Kidney (tissue), 14 donors: ENCODE data around the gene SCAI. TPM values are rescaled to one million over a fixed set of nuclear protein-coding genes. Genes with fewer than 3 reads are reported as not detected.
A peak's percentile ranks its signal among the peaks of the same experiment; 100 is the strongest.

Experiments used
- DNase-seq, 5 donors: peaks; one replicate each; pipeline ENCODE4 v3.0.0-alpha.2; 2013 to 2020
- FAIRE-seq: peaks from 2 replicates; lab custom pipeline; 2012; peaks lifted over from hg19 to GRCh38; lab: Jason Lieb, UNC
- H3K27ac ChIP-seq, 2 donors: one replicate each; pipeline ENCODE4 v1.7.0; 2013; ENCODE audit warnings: low read depth in 2 of 2, low read length in 2 of 2, inconsistent platforms in 1 of 2
- H3K27me3 ChIP-seq: one replicate; pipeline ENCODE4 v1.7.1; 2013; ENCODE audit warnings: low read length, inconsistent platforms; ENCODE audit not compliant: control insufficient read depth, insufficient read depth
- H3K36me3 ChIP-seq, 3 donors: one replicate each; pipeline versions ENCODE4 v1.7.0 to v1.7.1; 2013; ENCODE audit warnings: low read length in 3 of 3, control low read depth in 1 of 3, inconsistent platforms in 1 of 3; ENCODE audit not compliant: insufficient read depth in 3 of 3, control insufficient read depth in 2 of 3
- H3K4me1 ChIP-seq, 3 donors: one replicate each; pipeline versions ENCODE4 v1.7.0 to v1.7.1; 2013; ENCODE audit warnings: low read length in 3 of 3, inconsistent platforms in 1 of 3, low read depth in 1 of 3; ENCODE audit not compliant: control insufficient read depth in 2 of 3, insufficient read depth in 2 of 3
- H3K4me3 ChIP-seq, 3 donors: one replicate each; pipeline versions ENCODE4 v1.7.0 to v1.8.1; 2013; ENCODE audit warnings: low read length in 3 of 3, control low read depth in 1 of 3, inconsistent platforms in 1 of 3
- H3K9ac ChIP-seq, 3 donors: one replicate each; pipeline versions ENCODE4 v1.7.0 to v1.7.1; 2013; ENCODE audit warnings: low read length in 3 of 3, control low read depth in 1 of 3, inconsistent platforms in 1 of 3
- H3K9me3 ChIP-seq, 3 donors: one replicate each; pipeline versions ENCODE4 v1.7.0 to v1.7.1; 2013; ENCODE audit warnings: low read length in 3 of 3, control low read depth in 1 of 3, inconsistent platforms in 1 of 3; ENCODE audit not compliant: control insufficient read depth in 2 of 3, insufficient read depth in 1 of 3
- CTCF ChIP-seq: IDR thresholded peaks from 3 replicates; pipeline ENCODE4 v1.5.1; 2012; ENCODE audit warnings: mild to moderate bottlenecking, moderate library complexity, borderline replicate concordance; ENCODE audit not compliant: insufficient read depth; ENCODE audit errors: extremely low read depth
- intact Hi-C: fragments of 100-400 bp; cut with DNase I; formaldehyde crosslinking; loops from one replicate; pipeline ENCODE4 v1.11.1; 2022
- polyA plus RNA-seq: library from polyadenylated mRNA; stranded (reverse); fragments of 350-450 nt; fragmentation: Illumina TruSeq; extraction: RNeasy Lipid Tissue Mini Kit (QIAGEN cat#74804); gene quantifications from one replicate; pipeline ENCODE4 v1.2.3, GENCODE V29; 2014; ENCODE audit warnings: low read depth, low replicate concordance; ENCODE audit not compliant: insufficient read depth
- total RNA-seq: library from RNA; stranded (reverse); fragmentation: NEBNext Ultra II Directional; extraction: Animal tissue kit (Norgen Biotek cat#: 25700); gene quantifications from one replicate; pipeline ENCODE4 v1.2.1, GENCODE V29; 2021
- donor health status: control.
- donor health status: control.
- donor health status: control.
- donor health status: control.
- donor health status: control.
- donor health status: DM: yes; HTN: yes; CAD: no.
- donor health status: Normal renal cell carcinoma (clear cell type).

Gene SCAI
- total and polyA plus RNA-seq, 2 donors from 2014 or later, result 1.4 to 6.9 TPM

GRCh38 chr9:125133403-125134329 is 9.7 kb downstream of the SCAI start:
- H3K27ac ChIP-seq, result no peak overlapping the region
- no peaks in the 10 kb centered on the region for H3K36me3 ChIP-seq
- no peak overlapping the region for H3K9ac ChIP-seq
- no peaks in the 10 kb centered on the region for H3K4me1 ChIP-seq
- no peaks in the 10 kb centered on the region for H3K27me3 ChIP-seq
- intact Hi-C loops, result no loop called here
- no peak for TF ChIP-seq CTCF
- H3K4me3 ChIP-seq, result no peak overlapping the region
- DNase-seq (no peak), FAIRE-seq (no peak)
- peaks cover 0 to 2% (median 0%) of the 10 kb centered on the region in 3 donors for H3K9me3 ChIP-seq

GRCh38 chr9:125131778-125132177 is 11.6 kb downstream of the SCAI start:
- Histone ChIP-seq H3K27me3 (no peaks in the 10 kb centered on the region), H3K27ac (no peak overlapping the region), H3K36me3 (no peaks in the 10 kb centered on the region), H3K9ac (no peak overlapping the region), H3K4me3 (no peak overlapping the region), H3K9me3 (peaks cover 0 to 2% (median 0%) of the 10 kb centered on the region in 3 donors), H3K4me1 (no peaks in the 10 kb centered on the region)
- no peak for TF ChIP-seq CTCF
- FAIRE-seq, result no peak
- intact Hi-C loops, result no loop called here
- no peak for DNase-seq

DNA sequence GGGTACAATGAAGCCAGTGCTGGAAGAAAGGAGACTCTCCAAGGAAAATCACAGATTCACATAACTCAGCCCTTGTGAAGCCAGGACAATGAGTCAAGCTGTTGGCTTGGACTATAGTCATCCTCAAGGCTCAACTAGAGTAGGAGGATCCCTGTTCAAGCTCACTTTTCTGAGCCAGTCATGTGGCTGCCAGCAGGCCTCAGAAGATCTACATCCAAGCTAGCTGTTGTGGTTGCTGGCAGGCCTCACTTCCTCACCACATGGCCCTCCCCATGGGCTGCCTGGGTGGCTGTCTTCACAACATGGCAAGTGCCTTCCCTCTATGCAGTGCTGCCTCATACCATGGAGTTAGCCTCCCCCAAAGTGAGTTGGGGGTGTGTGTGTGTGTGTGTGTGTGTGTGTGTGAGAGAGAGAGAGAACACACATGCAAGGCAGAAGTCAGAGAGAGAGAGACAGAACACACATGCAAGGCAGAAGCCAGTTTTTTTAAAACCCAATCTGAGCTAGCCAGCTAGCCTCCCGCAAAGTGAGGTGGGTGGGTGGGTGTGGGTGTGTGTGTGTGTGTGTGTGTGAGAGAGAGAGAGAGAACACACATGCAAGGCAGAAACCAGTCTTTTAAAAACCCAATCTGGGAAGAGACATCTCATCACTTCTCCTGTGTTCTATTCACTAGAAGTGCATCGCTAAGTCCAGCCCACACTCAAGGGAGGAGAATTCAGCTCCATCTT is 17.1 kb downstream of the SCAI start:
- no peak overlapping the region for H3K27ac ChIP-seq
- no peak for TF ChIP-seq CTCF
- intact Hi-C loops, result no loop called here
- peaks cover 0 to 4% (median 0%) of the 10 kb centered on the region in 3 donors for H3K4me1 ChIP-seq
- no peaks in the 10 kb centered on the region for H3K36me3 ChIP-seq
- H3K9ac ChIP-seq, result no peak overlapping the region
- DNase-seq (peak in 2 of 5 donors; percentile 28 to 90), FAIRE-seq (no peak)
- H3K9me3 ChIP-seq, result no peaks in the 10 kb centered on the region
- no peak overlapping the region for H3K4me3 ChIP-seq
- H3K27me3 ChIP-seq, result no peaks in the 10 kb centered on the region
